Kidney (tissue), 14 donors: Measurements from ENCODE around the gene CPZ. TPM values are rescaled to one million over a fixed set of nuclear protein-coding genes. Genes with fewer than 3 reads are reported as not detected.

Experiments
- DNase-seq, 5 donors: peaks; one replicate each; pipeline ENCODE4 v3.0.0-alpha.2; 2013 to 2020
- FAIRE-seq: peaks from 2 replicates; lab custom pipeline; 2012; peaks lifted over from hg19 to GRCh38; lab: Jason Lieb, UNC
- H3K27ac ChIP-seq, 2 donors: one replicate each; pipeline ENCODE4 v1.7.0; 2013; ENCODE audit warnings: low read depth in 2 of 2, low read length in 2 of 2, inconsistent platforms in 1 of 2
- H3K27me3 ChIP-seq: one replicate; pipeline ENCODE4 v1.7.1; 2013; ENCODE audit warnings: low read length, inconsistent platforms; ENCODE audit not compliant: control insufficient read depth, insufficient read depth
- H3K36me3 ChIP-seq, 3 donors: one replicate each; pipeline versions ENCODE4 v1.7.0 to v1.7.1; 2013; ENCODE audit warnings: low read length in 3 of 3, control low read depth in 1 of 3, inconsistent platforms in 1 of 3; ENCODE audit not compliant: insufficient read depth in 3 of 3, control insufficient read depth in 2 of 3
- H3K4me1 ChIP-seq, 3 donors: one replicate each; pipeline versions ENCODE4 v1.7.0 to v1.7.1; 2013; ENCODE audit warnings: low read length in 3 of 3, inconsistent platforms in 1 of 3, low read depth in 1 of 3; ENCODE audit not compliant: control insufficient read depth in 2 of 3, insufficient read depth in 2 of 3
- H3K4me3 ChIP-seq, 3 donors: one replicate each; pipeline versions ENCODE4 v1.7.0 to v1.8.1; 2013; ENCODE audit warnings: low read length in 3 of 3, control low read depth in 1 of 3, inconsistent platforms in 1 of 3
- H3K9ac ChIP-seq, 3 donors: one replicate each; pipeline versions ENCODE4 v1.7.0 to v1.7.1; 2013; ENCODE audit warnings: low read length in 3 of 3, control low read depth in 1 of 3, inconsistent platforms in 1 of 3
- H3K9me3 ChIP-seq, 3 donors: one replicate each; pipeline versions ENCODE4 v1.7.0 to v1.7.1; 2013; ENCODE audit warnings: low read length in 3 of 3, control low read depth in 1 of 3, inconsistent platforms in 1 of 3; ENCODE audit not compliant: control insufficient read depth in 2 of 3, insufficient read depth in 1 of 3
- intact Hi-C: fragments of 100-400 bp; cut with DNase I; formaldehyde crosslinking; loops from one replicate; pipeline ENCODE4 v1.11.1; 2022
- polyA plus RNA-seq: library from polyadenylated mRNA; stranded (reverse); fragments of 350-450 nt; fragmentation: Illumina TruSeq; extraction: RNeasy Lipid Tissue Mini Kit (QIAGEN cat#74804); gene quantifications from one replicate; pipeline ENCODE4 v1.2.3, GENCODE V29; 2014; ENCODE audit warnings: low read depth, low replicate concordance; ENCODE audit not compliant: insufficient read depth
- total RNA-seq: library from RNA; stranded (reverse); fragmentation: NEBNext Ultra II Directional; extraction: Animal tissue kit (Norgen Biotek cat#: 25700); gene quantifications from one replicate; pipeline ENCODE4 v1.2.1, GENCODE V29; 2021
- TF ChIP-seq, protein P1 (sequence below): IDR thresholded peaks from 3 replicates; pipeline ENCODE4 v1.5.1; 2012; ENCODE audit warnings: mild to moderate bottlenecking, moderate library complexity, borderline replicate concordance; ENCODE audit not compliant: insufficient read depth; ENCODE audit errors: extremely low read depth
- donor health status: control.
- donor health status: control.
- donor health status: control.
- donor health status: control.
- donor health status: control.
- donor health status: DM: yes; HTN: yes; CAD: no.
- donor health status: Normal renal cell carcinoma (clear cell type).

CPZ gene
- total and polyA plus RNA-seq, 2 donors from 2014 or later: 1.2 to 2.6 TPM

DNA sequence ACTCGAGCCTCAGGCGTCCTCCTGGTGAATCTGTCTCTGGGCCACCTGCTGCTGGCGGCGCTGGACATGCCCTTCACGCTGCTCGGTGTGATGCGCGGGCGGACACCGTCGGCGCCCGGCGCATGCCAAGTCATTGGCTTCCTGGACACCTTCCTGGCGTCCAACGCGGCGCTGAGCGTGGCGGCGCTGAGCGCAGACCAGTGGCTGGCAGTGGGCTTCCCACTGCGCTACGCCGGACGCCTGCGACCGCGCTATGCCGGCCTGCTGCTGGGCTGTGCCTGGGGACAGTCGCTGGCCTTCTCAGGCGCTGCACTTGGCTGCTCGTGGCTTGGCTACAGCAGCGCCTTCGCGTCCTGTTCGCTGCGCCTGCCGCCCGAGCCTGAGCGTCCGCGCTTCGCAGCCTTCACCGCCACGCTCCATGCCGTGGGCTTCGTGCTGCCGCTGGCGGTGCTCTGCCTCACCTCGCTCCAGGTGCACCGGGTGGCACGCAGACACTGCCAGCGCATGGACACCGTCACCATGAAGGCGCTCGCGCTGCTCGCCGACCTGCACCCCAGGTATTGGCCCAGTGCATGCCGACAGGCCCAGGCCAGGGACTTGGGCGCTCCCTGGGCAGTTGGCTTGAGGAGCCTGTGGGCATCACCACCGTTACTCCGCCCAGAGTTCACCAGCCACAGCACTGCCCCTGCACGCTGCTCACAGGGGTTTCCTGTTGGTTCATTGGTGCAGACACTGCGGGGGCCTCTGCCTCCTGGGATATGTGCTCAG lies 11.3 kb upstream of the CPZ start:
- TF ChIP-seq, protein P1, sequence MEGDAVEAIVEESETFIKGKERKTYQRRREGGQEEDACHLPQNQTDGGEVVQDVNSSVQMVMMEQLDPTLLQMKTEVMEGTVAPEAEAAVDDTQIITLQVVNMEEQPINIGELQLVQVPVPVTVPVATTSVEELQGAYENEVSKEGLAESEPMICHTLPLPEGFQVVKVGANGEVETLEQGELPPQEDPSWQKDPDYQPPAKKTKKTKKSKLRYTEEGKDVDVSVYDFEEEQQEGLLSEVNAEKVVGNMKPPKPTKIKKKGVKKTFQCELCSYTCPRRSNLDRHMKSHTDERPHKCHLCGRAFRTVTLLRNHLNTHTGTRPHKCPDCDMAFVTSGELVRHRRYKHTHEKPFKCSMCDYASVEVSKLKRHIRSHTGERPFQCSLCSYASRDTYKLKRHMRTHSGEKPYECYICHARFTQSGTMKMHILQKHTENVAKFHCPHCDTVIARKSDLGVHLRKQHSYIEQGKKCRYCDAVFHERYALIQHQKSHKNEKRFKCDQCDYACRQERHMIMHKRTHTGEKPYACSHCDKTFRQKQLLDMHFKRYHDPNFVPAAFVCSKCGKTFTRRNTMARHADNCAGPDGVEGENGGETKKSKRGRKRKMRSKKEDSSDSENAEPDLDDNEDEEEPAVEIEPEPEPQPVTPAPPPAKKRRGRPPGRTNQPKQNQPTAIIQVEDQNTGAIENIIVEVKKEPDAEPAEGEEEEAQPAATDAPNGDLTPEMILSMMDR: no peak
- H3K9ac ChIP-seq: no peak overlapping the region
- H3K9me3 ChIP-seq: no peaks in the 10 kb centered on the region
- no peak overlapping the region for H3K27ac ChIP-seq
- intact Hi-C loops: no loop called here
- no peak overlapping the region for H3K4me3 ChIP-seq
- peak in 2 of 5 donors; percentile 34 to 59 for DNase-seq
- no peaks in the 10 kb centered on the region for H3K4me1 ChIP-seq
- H3K36me3 ChIP-seq: no peaks in the 10 kb centered on the region
- peaks cover 4% of the 10 kb centered on the region for H3K27me3 ChIP-seq
- FAIRE-seq: no peak

DNA sequence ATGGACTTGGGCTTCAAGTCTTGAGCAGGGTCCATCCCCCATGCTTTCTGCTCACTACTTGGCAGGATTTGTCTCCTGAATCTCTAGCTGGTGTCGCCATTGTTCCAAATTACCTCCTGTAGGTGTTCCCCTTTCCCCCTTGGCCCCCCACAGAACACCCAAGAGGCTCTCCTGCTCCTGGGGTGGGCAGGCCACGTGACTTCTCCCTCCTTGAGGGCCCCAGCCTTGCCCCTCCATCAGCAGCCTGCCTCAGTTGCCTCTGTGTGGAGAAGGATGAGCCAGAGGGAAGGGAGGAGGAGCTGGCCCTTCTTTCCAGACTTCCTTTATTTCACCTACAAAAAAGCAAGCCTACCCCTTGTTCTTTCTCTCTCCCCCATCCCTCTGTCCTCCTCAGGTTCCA lies 10.5 kb upstream of the CPZ start:
- Histone ChIP-seq H3K9ac (no peak overlapping the region), H3K27ac (no peak overlapping the region), H3K4me1 (peaks cover 0 to 2% (median 0%) of the 10 kb centered on the region in 3 donors), H3K4me3 (no peak overlapping the region), H3K27me3 (peaks cover 4% of the 10 kb centered on the region), H3K36me3 (no peaks in the 10 kb centered on the region), H3K9me3 (no peaks in the 10 kb centered on the region)
- intact Hi-C loops: no loop called here
- TF ChIP-seq, protein P1: no peak
- DNase-seq: peak in 2 of 5 donors; percentile 25 to 34
- no peak for FAIRE-seq

DNA sequence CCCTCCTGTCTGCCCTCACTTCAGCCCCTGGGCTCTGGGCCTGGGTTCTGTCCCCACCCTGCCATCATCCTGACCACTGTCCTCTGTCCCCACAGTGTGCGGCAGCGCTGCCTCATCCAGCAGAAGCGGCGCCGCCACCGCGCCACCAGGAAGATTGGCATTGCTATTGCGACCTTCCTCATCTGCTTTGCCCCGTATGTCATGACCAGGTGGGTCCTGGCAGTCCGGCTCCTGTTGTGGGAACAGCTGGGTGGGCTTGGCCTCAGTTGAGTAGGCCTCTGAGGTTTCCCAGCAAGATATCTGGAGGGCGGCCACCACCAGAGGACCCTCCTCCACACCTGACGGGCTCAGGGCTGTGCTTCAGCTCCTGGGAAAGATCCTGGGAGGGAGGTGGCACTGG lies 10.1 kb upstream of the CPZ start:
- no peak for FAIRE-seq
- DNase-seq: peak in 1 of 5 donors; percentile 40
- Histone ChIP-seq H3K36me3 (no peaks in the 10 kb centered on the region), H3K9ac (no peak overlapping the region), H3K9me3 (no peaks in the 10 kb centered on the region), H3K27ac (no peak overlapping the region), H3K4me3 (no peak overlapping the region), H3K4me1 (peaks cover 0 to 2% (median 0%) of the 10 kb centered on the region in 3 donors), H3K27me3 (peaks cover 4% of the 10 kb centered on the region)
- TF ChIP-seq, protein P1: no peak
- intact Hi-C loops: no loop called here
